Astrocyte (in vitro differentiated cells and primary cell): ENCODE measurements around the gene ZNF214. TPM values are rescaled to one million over a fixed set of nuclear protein-coding genes. Genes with fewer than 3 reads are reported as not detected.

Experiments
- total RNA-seq: library from RNA; stranded (reverse); gene quantifications from 2 replicates; pipeline ENCODE4 v1.2.1, GENCODE V29; 2021

Gene ZNF214
- total RNA-seq, 1 donor from 2014 or later = 0.93 TPM

Other genes with a start within 250 kb of the ZNF214 start
- gene OR2AG2, start 248.4 kb downstream of the ZNF214 start, total RNA-seq = 0.07 and 0.27 TPM in 2 replicates
- not detected in 2 replicates for gene OR2AG1, start 237.3 kb downstream of the ZNF214 start, total RNA-seq
- 0.09 TPM in 1 of 2 replicates, not detected in the other for gene OR6A2, start 220.7 kb downstream of the ZNF214 start, total RNA-seq
- not detected in 2 replicates for gene OR10A5, start 174.7 kb downstream of the ZNF214 start, total RNA-seq
- not detected in 2 replicates for gene OR10A2, start 157.3 kb downstream of the ZNF214 start, total RNA-seq
- not detected in 2 replicates for gene OR10A4, start 143.7 kb downstream of the ZNF214 start, total RNA-seq
- 0.39 TPM in 1 of 2 replicates, not detected in the other for gene OR2D2, start 127.8 kb downstream of the ZNF214 start, total RNA-seq
- gene OR2D3, start 99.3 kb downstream of the ZNF214 start, total RNA-seq = not detected in 2 replicates
- gene ZNF215, start 93.9 kb downstream of the ZNF214 start, total RNA-seq = 2.1 and 2.9 TPM in 2 replicates
- gene NLRP14, start 133 bp upstream of the ZNF214 start, total RNA-seq = not detected in 2 replicates
- not detected in 2 replicates for gene RBMXL2, start 68.7 kb upstream of the ZNF214 start, total RNA-seq
- 0.14 and 0.16 TPM in 2 replicates for gene SYT9, start 231.6 kb upstream of the ZNF214 start, total RNA-seq